ENCODE results near the gene GSS.

GSS gene

GRCh38 chr20:34978092-34978744, 22.6 kb upstream of the GSS start:
- in situ Hi-C loops (cut with HindIII; ENCODE audit: low sequenced_read_pairs): no loop called here

- in situ Hi-C loops (cut with HindIII; ENCODE audit: low sequenced_read_pairs): no loop called here
Measured at GRCh38 chr20:34977365-34978091, 21.9 kb upstream of the GSS start.

GRCh38 chr20:34976286-34976685, 20.7 kb upstream of the GSS start:
- in situ Hi-C loops (cut with HindIII; ENCODE audit: low sequenced_read_pairs): no loop called here

- in situ Hi-C loops (cut with HindIII; ENCODE audit: low sequenced_read_pairs): no loop called here
Measured at GRCh38 chr20:34974246-34974645, 18.6 kb upstream of the GSS start.

GRCh38 chr20:34971561-34972235, 16.1 kb upstream of the GSS start:
- in situ Hi-C loops (cut with HindIII; ENCODE audit: low sequenced_read_pairs): no loop called here

- in situ Hi-C loops (cut with HindIII; ENCODE audit: low sequenced_read_pairs): no loop called here
Measured at GRCh38 chr20:34970846-34971560, 15.4 kb upstream of the GSS start.

- in situ Hi-C loops (cut with HindIII; ENCODE audit: low sequenced_read_pairs): no loop called here
Measured at GRCh38 chr20:34970193-34970840, 14.7 kb upstream of the GSS start.

- in situ Hi-C loops (cut with HindIII; ENCODE audit: low sequenced_read_pairs): no loop called here
Measured at GRCh38 chr20:34968042-34968775, 12.6 kb upstream of the GSS start.

- in situ Hi-C loops (cut with HindIII; ENCODE audit: low sequenced_read_pairs): no loop called here
Measured at GRCh38 chr20:34967421-34967820, 11.8 kb upstream of the GSS start.

GRCh38 chr20:34965051-34965450, 9.4 kb upstream of the GSS start:
- in situ Hi-C loops (cut with HindIII; ENCODE audit: low sequenced_read_pairs): no loop called here

- in situ Hi-C loops (cut with HindIII; ENCODE audit: low sequenced_read_pairs): no loop called here
Measured at GRCh38 chr20:34964486-34964885, 8.9 kb upstream of the GSS start.

GRCh38 chr20:34956751-34957472, 1.3 kb upstream of the GSS start:
- in situ Hi-C loops (cut with HindIII; ENCODE audit: low sequenced_read_pairs): no loop called here

- in situ Hi-C loops (cut with HindIII; ENCODE audit: low sequenced_read_pairs): no loop called here
Measured at GRCh38 chr20:34956041-34956458, 444 bp upstream of the GSS start.

- in situ Hi-C loops (cut with HindIII; ENCODE audit: low sequenced_read_pairs): no loop called here
Measured at GRCh38 chr20:34954904-34955230, 739 bp downstream of the GSS start.

GRCh38 chr20:34953960-34954359, 1.6 kb downstream of the GSS start:
- in situ Hi-C loops (cut with HindIII; ENCODE audit: low sequenced_read_pairs): no loop called here

- in situ Hi-C loops (cut with HindIII; ENCODE audit: low sequenced_read_pairs): no loop called here
Measured at GRCh38 chr20:34952671-34953070, 2.9 kb downstream of the GSS start.

GRCh38 chr20:34951652-34952051, 4.0 kb downstream of the GSS start:
- in situ Hi-C loops (cut with HindIII; ENCODE audit: low sequenced_read_pairs): no loop called here

- in situ Hi-C loops (cut with HindIII; ENCODE audit: low sequenced_read_pairs): no loop called here
Measured at GRCh38 chr20:34951252-34951651, 4.4 kb downstream of the GSS start.

- in situ Hi-C loops (cut with HindIII; ENCODE audit: low sequenced_read_pairs): no loop called here
Measured at GRCh38 chr20:34949120-34949519, 6.5 kb downstream of the GSS start.

- in situ Hi-C loops (cut with HindIII; ENCODE audit: low sequenced_read_pairs): no loop called here
Measured at GRCh38 chr20:34948030-34948429, 7.6 kb downstream of the GSS start.
